ENCODE measurements around the gene MCTP1.

The MCTP1 gene

DNA sequence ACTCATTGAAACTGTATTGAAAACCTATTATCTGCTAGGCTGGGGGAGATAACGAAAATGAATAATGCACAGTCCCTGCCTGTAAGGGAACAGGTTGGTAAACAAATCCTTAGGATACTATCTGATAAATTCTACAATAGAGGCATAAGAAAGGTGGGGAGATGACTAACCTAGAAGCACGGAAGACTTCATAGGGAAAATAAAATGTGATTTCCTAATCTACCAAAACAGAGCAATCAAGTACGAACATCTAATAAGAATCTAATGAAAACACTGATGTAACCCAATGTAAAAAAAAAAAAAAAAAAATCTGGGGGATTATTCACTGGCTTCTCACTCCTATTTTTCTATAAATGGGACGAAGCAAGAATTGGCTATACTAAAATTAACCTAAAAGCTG is 542.0 kb downstream of the MCTP1 start:
- no peaks in the 10 kb centered on the region for H3K9me3 ChIP-seq (ENCODE audit: severe bottlenecking)
- TF ChIP-seq, protein P1, sequence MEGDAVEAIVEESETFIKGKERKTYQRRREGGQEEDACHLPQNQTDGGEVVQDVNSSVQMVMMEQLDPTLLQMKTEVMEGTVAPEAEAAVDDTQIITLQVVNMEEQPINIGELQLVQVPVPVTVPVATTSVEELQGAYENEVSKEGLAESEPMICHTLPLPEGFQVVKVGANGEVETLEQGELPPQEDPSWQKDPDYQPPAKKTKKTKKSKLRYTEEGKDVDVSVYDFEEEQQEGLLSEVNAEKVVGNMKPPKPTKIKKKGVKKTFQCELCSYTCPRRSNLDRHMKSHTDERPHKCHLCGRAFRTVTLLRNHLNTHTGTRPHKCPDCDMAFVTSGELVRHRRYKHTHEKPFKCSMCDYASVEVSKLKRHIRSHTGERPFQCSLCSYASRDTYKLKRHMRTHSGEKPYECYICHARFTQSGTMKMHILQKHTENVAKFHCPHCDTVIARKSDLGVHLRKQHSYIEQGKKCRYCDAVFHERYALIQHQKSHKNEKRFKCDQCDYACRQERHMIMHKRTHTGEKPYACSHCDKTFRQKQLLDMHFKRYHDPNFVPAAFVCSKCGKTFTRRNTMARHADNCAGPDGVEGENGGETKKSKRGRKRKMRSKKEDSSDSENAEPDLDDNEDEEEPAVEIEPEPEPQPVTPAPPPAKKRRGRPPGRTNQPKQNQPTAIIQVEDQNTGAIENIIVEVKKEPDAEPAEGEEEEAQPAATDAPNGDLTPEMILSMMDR (IDR thresholded peaks at IDR 0.05; ENCODE audit: poor library complexity, severe bottlenecking): no peak
- ATAC-seq (ENCODE audit: low read depth): no peak

DNA sequence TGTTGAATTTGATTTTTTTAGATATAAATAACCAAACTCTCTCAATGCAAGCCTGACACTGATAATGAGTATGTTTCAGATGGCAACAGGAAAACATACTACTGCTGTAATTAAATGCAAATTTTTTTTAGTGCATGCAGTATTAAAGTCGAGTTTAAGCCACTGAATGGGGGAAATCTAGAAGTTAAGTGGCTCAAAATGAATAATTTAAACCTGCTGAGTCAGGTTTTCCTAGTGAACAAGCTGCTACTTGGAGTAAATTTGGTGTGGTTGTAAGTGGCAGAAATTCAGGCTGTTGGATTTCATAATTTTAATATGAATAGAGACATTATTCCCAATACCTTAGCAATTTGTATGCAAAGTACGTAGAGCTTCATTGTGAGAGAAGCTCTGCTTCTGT is 544.6 kb downstream of the MCTP1 start:
- DNase-seq (ENCODE audit: low spot score) (no peak), ATAC-seq (ENCODE audit: low read depth) (no peak)
- no peaks in the 10 kb centered on the region for H3K36me3 ChIP-seq (ENCODE audit: low read depth)
- no peaks in the 10 kb centered on the region for H3K9me3 ChIP-seq (ENCODE audit: severe bottlenecking)
- H3K27ac ChIP-seq (ENCODE audit: poor library complexity, severe bottlenecking): no peak overlapping the region
- no peaks in the 10 kb centered on the region for H3K4me1 ChIP-seq (ENCODE audit: insufficient read depth, poor library complexity, severe bottlenecking)
- TF ChIP-seq, protein P1 (IDR thresholded peaks at IDR 0.05; ENCODE audit: poor library complexity, severe bottlenecking): no peak
- H3K4me3 ChIP-seq (ENCODE audit: severe bottlenecking): no peak overlapping the region
- no peaks in the 10 kb centered on the region for H3K27me3 ChIP-seq (ENCODE audit: insufficient read depth, poor library complexity, severe bottlenecking)

More for the DNA sequence above, 542.0 kb downstream of the MCTP1 start:
- no peak overlapping the region for H3K4me3 ChIP-seq (ENCODE audit: severe bottlenecking)
- H3K27ac ChIP-seq (ENCODE audit: poor library complexity, severe bottlenecking): no peak overlapping the region
- H3K36me3 ChIP-seq (ENCODE audit: low read depth): no peaks in the 10 kb centered on the region
- peaks cover 7% of the 10 kb centered on the region for H3K4me1 ChIP-seq (ENCODE audit: insufficient read depth, poor library complexity, severe bottlenecking)
- H3K27me3 ChIP-seq (ENCODE audit: insufficient read depth, poor library complexity, severe bottlenecking): no peaks in the 10 kb centered on the region
- no peak for DNase-seq (ENCODE audit: low spot score)

DNA sequence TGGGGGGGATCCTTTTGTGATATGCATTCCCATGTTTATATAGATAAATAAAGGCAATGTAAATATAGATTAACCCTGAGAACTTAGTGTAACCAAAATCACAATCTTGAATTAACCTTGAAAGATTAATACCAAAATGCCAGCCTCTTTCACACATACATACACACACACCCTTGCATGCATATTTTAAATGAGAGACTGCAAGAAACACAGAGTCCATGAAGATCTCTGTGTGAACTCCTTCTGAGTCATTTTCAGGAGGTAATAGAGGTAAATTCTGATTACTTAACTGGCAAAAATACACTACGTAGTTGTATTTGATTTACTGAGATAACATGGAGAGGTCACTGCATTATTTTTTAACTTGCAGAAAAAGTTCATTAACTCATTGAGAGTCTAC is 548.4 kb downstream of the MCTP1 start:
- Histone ChIP-seq H3K9me3 (ENCODE audit: severe bottlenecking) (no peaks in the 10 kb centered on the region), H3K4me3 (ENCODE audit: severe bottlenecking) (no peak overlapping the region), H3K4me1 (ENCODE audit: insufficient read depth, poor library complexity, severe bottlenecking) (no peaks in the 10 kb centered on the region), H3K27ac (ENCODE audit: poor library complexity, severe bottlenecking) (no peak overlapping the region), H3K36me3 (ENCODE audit: low read depth) (no peaks in the 10 kb centered on the region), H3K27me3 (ENCODE audit: insufficient read depth, poor library complexity, severe bottlenecking) (no peaks in the 10 kb centered on the region)
- ATAC-seq (ENCODE audit: low read depth): no peak
- DNase-seq (ENCODE audit: low spot score): no peak
- TF ChIP-seq, protein P1 (IDR thresholded peaks at IDR 0.05; ENCODE audit: poor library complexity, severe bottlenecking): no peak

DNA sequence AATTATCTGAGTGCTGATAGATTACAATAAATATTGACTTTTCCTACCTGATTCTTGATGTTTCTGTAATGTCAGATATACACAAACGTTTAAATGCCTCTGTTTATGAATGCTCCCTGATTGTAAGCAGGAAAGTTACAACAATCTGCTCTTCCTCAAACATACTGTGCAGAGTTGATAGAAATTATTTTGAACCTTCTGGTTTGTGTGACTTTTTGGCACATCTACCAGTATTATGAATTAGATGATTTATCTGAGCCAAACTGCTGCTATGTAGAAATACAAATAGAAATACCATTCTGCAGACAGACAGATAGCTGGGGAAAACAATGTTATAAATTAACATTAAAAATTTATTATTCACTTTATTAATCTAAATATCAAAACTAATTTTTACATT is 553.4 kb downstream of the MCTP1 start:
- no peak for DNase-seq (ENCODE audit: low spot score)
- Histone ChIP-seq H3K27ac (ENCODE audit: poor library complexity, severe bottlenecking) (no peak overlapping the region), H3K27me3 (ENCODE audit: insufficient read depth, poor library complexity, severe bottlenecking) (no peaks in the 10 kb centered on the region), H3K36me3 (ENCODE audit: low read depth) (no peaks in the 10 kb centered on the region), H3K4me3 (ENCODE audit: severe bottlenecking) (no peak overlapping the region), H3K4me1 (ENCODE audit: insufficient read depth, poor library complexity, severe bottlenecking) (no peaks in the 10 kb centered on the region), H3K9me3 (ENCODE audit: severe bottlenecking) (no peaks in the 10 kb centered on the region)
- ATAC-seq (ENCODE audit: low read depth): no peak
- TF ChIP-seq, protein P1 (IDR thresholded peaks at IDR 0.05; ENCODE audit: poor library complexity, severe bottlenecking): no peak

DNA sequence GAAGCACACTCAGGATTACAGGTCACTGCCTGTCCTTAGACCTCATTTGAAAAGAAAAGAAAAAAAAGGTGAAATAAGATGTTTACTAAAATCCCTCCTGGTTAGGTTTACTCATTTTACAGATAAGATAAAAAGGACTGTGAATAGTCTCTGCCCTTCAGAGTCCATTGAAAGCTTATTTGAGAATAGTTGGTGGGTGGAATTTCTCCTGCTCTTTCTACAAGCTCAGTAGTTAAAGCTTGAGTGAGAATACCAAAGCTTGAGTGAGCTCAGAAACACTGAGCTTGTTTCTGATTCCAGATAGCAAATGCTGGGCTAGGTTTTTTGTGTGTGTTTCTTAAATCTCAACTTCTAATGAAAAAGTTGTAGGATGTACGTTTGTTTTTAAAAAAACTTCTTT is 559.8 kb downstream of the MCTP1 start:
- H3K27ac ChIP-seq (ENCODE audit: poor library complexity, severe bottlenecking): no peak overlapping the region
- no peak for ATAC-seq (ENCODE audit: low read depth)

More for the DNA sequence above, 559.8 kb downstream of the MCTP1 start:
- no peak for DNase-seq (ENCODE audit: low spot score)
- no peaks in the 10 kb centered on the region for H3K9me3 ChIP-seq (ENCODE audit: severe bottlenecking)
- no peaks in the 10 kb centered on the region for H3K27me3 ChIP-seq (ENCODE audit: insufficient read depth, poor library complexity, severe bottlenecking)
- no peaks in the 10 kb centered on the region for H3K4me1 ChIP-seq (ENCODE audit: insufficient read depth, poor library complexity, severe bottlenecking)
- H3K4me3 ChIP-seq (ENCODE audit: severe bottlenecking): no peak overlapping the region
- no peaks in the 10 kb centered on the region for H3K36me3 ChIP-seq (ENCODE audit: low read depth)
- TF ChIP-seq, protein P1 (IDR thresholded peaks at IDR 0.05; ENCODE audit: poor library complexity, severe bottlenecking): no peak

Data from RWPE2 (cell line).